T-cell (primary cell): ENCODE results near the gene LAMA5. TPM values are rescaled to one million over a fixed set of nuclear protein-coding genes. Genes with fewer than 3 reads are reported as not detected.

Experiments
- ATAC-seq, 4 experiments: fragments of 200-7000 bp in 3 of 4; fragments of 150-1000 bp in 1 of 4; cut with Tn5 transposase; replicated peaks in 1 of 4; 1 replicate in 3 of 4; 2 replicates in 1 of 4; pipeline ENCODE4 v1.10.0; 2021; ENCODE audit warnings: moderate library complexity in 3 of 4, mild to moderate bottlenecking in 2 of 4, moderate number of reproducible peaks in 1 of 4
- CTCF ChIA-PET, 2 donors: fragments of 300-600 bp; sonication (Branson Sonifier 250); formaldehyde crosslinking; loops; one replicate each; lab custom pipeline; 2022; ENCODE audit warnings: antibody characterized with exemption in 2 of 2; lab: Charles Lee
- POLR2A ChIA-PET, 2 donors: fragments of 300-600 bp; sonication (Branson Sonifier 250); formaldehyde crosslinking; loops; one replicate each; lab custom pipeline; 2022; ENCODE audit warnings: antibody characterized with exemption in 2 of 2; lab: Charles Lee
- DNase-seq, 35 experiments: peaks; one replicate each; pipeline versions ENCODE4 v3.0.0 to v3.0.0-alpha.2; 2013 to 2023
- H3K27ac ChIP-seq: one replicate; pipeline ENCODE4 v1.5.1; 2013; ENCODE audit warnings: low read length
- H3K27me3 ChIP-seq, 2 experiments: replicated peaks in 1 of 2; 1 replicate in 1 of 2; 2 replicates in 1 of 2; pipeline versions ENCODE4 v1.6.1 to v1.7.0; 2013; ENCODE audit warnings: low read length in 1 of 2, mixed read lengths in 1 of 2; ENCODE audit not compliant: control insufficient read depth in 2 of 2, insufficient read depth in 2 of 2; ENCODE audit errors: extremely low read depth in 1 of 2
- H3K36me3 ChIP-seq, 2 donors: 1 replicate in 1 of 2; 2 replicates in 1 of 2; pipeline versions ENCODE4 v1.6.1 to v1.7.0; 2013; ENCODE audit warnings: low read length in 1 of 2; ENCODE audit not compliant: control insufficient read depth in 2 of 2, insufficient read depth in 1 of 2; ENCODE audit errors: extremely low read depth in 1 of 2
- H3K4me1 ChIP-seq, 2 experiments: 1 replicate in 1 of 2; 2 replicates in 1 of 2; pipeline versions ENCODE4 v1.6.1 to v1.7.0; 2013; ENCODE audit warnings: low read length in 2 of 2, mixed read lengths in 1 of 2; ENCODE audit not compliant: insufficient read depth in 2 of 2, control insufficient read depth in 1 of 2; ENCODE audit errors: extremely low read depth in 1 of 2
- H3K4me3 ChIP-seq, 2 donors: 1 replicate in 1 of 2; 2 replicates in 1 of 2; pipeline versions ENCODE4 v1.5.1 to v1.7.0; 2013; ENCODE audit warnings: mild to moderate bottlenecking in 2 of 2, low read length in 1 of 2, moderate library complexity in 1 of 2; ENCODE audit not compliant: control insufficient read depth in 1 of 2; ENCODE audit errors: extremely low read depth in 1 of 2
- H3K9me3 ChIP-seq: 2 replicates; pipeline ENCODE4 v1.7.0; 2013
- H3K27ac Mint-ChIP-seq, 2 donors: one replicate each; pipeline ENCODE4 v1.8.0; 2020 to 2021; ENCODE audit warnings: mild to moderate bottlenecking in 2 of 2, mixed read lengths in 2 of 2
- H3K27me3 Mint-ChIP-seq, 2 donors: one replicate each; pipeline ENCODE4 v1.8.0; 2021 to 2022; ENCODE audit warnings: mixed read lengths in 2 of 2
- H3K36me3 Mint-ChIP-seq: one replicate; pipeline ENCODE4 v1.8.0; 2021; ENCODE audit warnings: mixed read lengths
- H3K4me1 Mint-ChIP-seq, 3 donors: one replicate each; pipeline ENCODE4 v1.8.0; 2020 to 2022; ENCODE audit warnings: mixed read lengths in 3 of 3, mild to moderate bottlenecking in 1 of 3
- H3K4me3 Mint-ChIP-seq, 3 donors: one replicate each; pipeline ENCODE4 v1.8.0; 2020 to 2022; ENCODE audit warnings: mild to moderate bottlenecking in 3 of 3, mixed read lengths in 3 of 3, moderate library complexity in 3 of 3
- H3K9me3 Mint-ChIP-seq, 3 donors: one replicate each; pipeline ENCODE4 v1.8.0; 2020 to 2022; ENCODE audit warnings: mixed read lengths in 3 of 3
- whole genome bisulfite sequencing: methylation state at CpG from one replicate; pipeline ENCODE4 v1.1.5; 2013; ENCODE audit warnings: missing lambda C conversion rate; ENCODE audit not compliant: insufficient coverage; 5-methylcytosine and 5-hydroxymethylcytosine counted together
- total RNA-seq, 35 experiments: library from RNA in 6 of 35; stranded (reverse) in 6 of 35; fragments of 120-200 nt in 1 of 35; gene quantifications; one replicate each; pipeline versions ENCODE4 v1.2.1 to v1.2.4 and lab custom pipeline; 2013 to 2026

Gene LAMA5
- total RNA-seq, 5 donors from 2014 or later (not counting 1 experiment from before 2014, with no cell fraction given) = 0.48 to 4.3 (median 3.0) TPM

GRCh38 chr20:62408055-62408454, 40.9 kb upstream of the LAMA5 start:
- 95% methylated on average over 14 of the region's 15 CpGs for WGBS
- ChIA-PET CTCF (no interaction called here), POLR2A (no interaction called here)
- H3K27me3 ChIP-seq = peaks cover 0 to 5% of the 10 kb centered on the region in 2 experiments
- Mint-ChIP-seq H3K27ac (no peak overlapping the region), H3K4me3 (peak overlapping the region; percentile 31 to 79 (median 73)), H3K27me3 (no peaks in the 10 kb centered on the region), H3K4me1 (peaks cover 20 to 43% (median 38%) of the 10 kb centered on the region in 3 donors), H3K9me3 (no peaks in the 10 kb centered on the region), H3K36me3 (peaks cover 2% of the 10 kb centered on the region)
- no peak overlapping the region for H3K27ac ChIP-seq
- no peaks in the 10 kb centered on the region for H3K36me3 ChIP-seq
- H3K4me1 ChIP-seq = peaks cover 5 to 46% of the 10 kb centered on the region in 2 experiments
- ATAC-seq (no peak), DNase-seq (no peak)
- H3K4me3 ChIP-seq = no peak overlapping the region
- H3K9me3 ChIP-seq = no peaks in the 10 kb centered on the region

GRCh38 chr20:62407221-62407992, 40.3 kb upstream of the LAMA5 start, which contains the start of gene CABLES2:
Gene CABLES2 (minus strand): TSS chr20:62407285. CDS start chr20:62407276, 9 bp downstream.
- Mint-ChIP-seq H3K27ac (peak within 1 kb of the TSS; percentile 52 to 57), H3K4me1 (peaks cover 20 to 44% (median 39%) of the 10 kb centered on the region in 3 donors), H3K36me3 (peaks cover 4% of the 10 kb centered on the region), H3K4me3 (peak within 1 kb of the TSS; percentile 74 to 80 (median 79)), H3K9me3 (no peaks in the 10 kb centered on the region), H3K27me3 (no peaks in the 10 kb centered on the region)
- POLR2A ChIA-PET = no interaction called here
- H3K4me3 ChIP-seq = peak within 1 kb of the TSS; percentile 72 to 73
- no peaks in the 10 kb centered on the region for H3K36me3 ChIP-seq
- H3K27me3 ChIP-seq = peaks cover 0 to 5% of the 10 kb centered on the region in 2 experiments
- peak within 1 kb of the TSS; percentile 32 for H3K27ac ChIP-seq
- CTCF ChIA-PET = no interaction called here
- ATAC-seq = peak; percentile 91 to 95 (median 94)
- no peaks in the 10 kb centered on the region for H3K9me3 ChIP-seq
- WGBS = 5% methylated on average over 73 of the region's 73 CpGs
- H3K4me1 ChIP-seq = peaks cover 5 to 46% of the 10 kb centered on the region in 2 experiments
- peak; percentile 80 to 94 (median 89) for DNase-seq

- Histone ChIP-seq H3K9me3 (no peaks in the 10 kb centered on the region), H3K27ac (peak overlapping the region; percentile 4), H3K27me3 (peaks cover 0 to 5% of the 10 kb centered on the region in 2 experiments), H3K4me3 (peak overlapping the region; percentile 62 to 73), H3K4me1 (peaks cover 5 to 46% of the 10 kb centered on the region in 2 experiments), H3K36me3 (peaks cover 0 to 3% of the 10 kb centered on the region in 2 donors)
- under 1% methylated on average over 39 of the region's 42 CpGs for WGBS
- peaks cover 20 to 44% (median 39%) of the 10 kb centered on the region in 3 donors for H3K4me1 Mint-ChIP-seq
- DNase-seq (no peak), ATAC-seq (peak; percentile 1 to 7 (median 1))
- ChIA-PET CTCF (no interaction called here), POLR2A (no interaction called here)
- H3K36me3 Mint-ChIP-seq = peaks cover 4% of the 10 kb centered on the region
- H3K27me3 Mint-ChIP-seq = no peaks in the 10 kb centered on the region
- peak overlapping the region in 1 of 2 donors; percentile 52 for H3K27ac Mint-ChIP-seq
- peak overlapping the region; percentile 71 to 80 (median 75) for H3K4me3 Mint-ChIP-seq
- H3K9me3 Mint-ChIP-seq = no peaks in the 10 kb centered on the region
Measured at GRCh38 chr20:62406635-62407176, 39.6 kb upstream of the LAMA5 start.

GRCh38 chr20:62405981-62406513, 38.9 kb upstream of the LAMA5 start:
- peaks cover 0 to 3% of the 10 kb centered on the region in 2 donors for H3K36me3 ChIP-seq
- peaks cover 5 to 46% of the 10 kb centered on the region in 2 experiments for H3K4me1 ChIP-seq
- H3K36me3 Mint-ChIP-seq = peaks cover 4% of the 10 kb centered on the region
- no peaks in the 10 kb centered on the region for H3K27me3 Mint-ChIP-seq
- H3K4me3 Mint-ChIP-seq = peak overlapping the region; percentile 71 to 80 (median 75)
- peak overlapping the region in 1 of 2 donors; percentile 52 for H3K27ac Mint-ChIP-seq
- no peak for ATAC-seq
- H3K9me3 ChIP-seq = no peaks in the 10 kb centered on the region
- WGBS = 61% methylated on average over 4 of the region's 10 CpGs
- ChIA-PET POLR2A (no interaction called here), CTCF (no interaction called here)
- no peak for DNase-seq
- peaks cover 20 to 44% (median 39%) of the 10 kb centered on the region in 3 donors for H3K4me1 Mint-ChIP-seq
- peaks cover 0 to 5% of the 10 kb centered on the region in 2 experiments for H3K27me3 ChIP-seq
- H3K4me3 ChIP-seq = peak overlapping the region; percentile 62 to 73
- peak overlapping the region; percentile 4 for H3K27ac ChIP-seq
- no peaks in the 10 kb centered on the region for H3K9me3 Mint-ChIP-seq

GRCh38 chr20:62405108-62405980, 38.2 kb upstream of the LAMA5 start:
- Mint-ChIP-seq H3K4me1 (peaks cover 20 to 43% (median 39%) of the 10 kb centered on the region in 3 donors), H3K36me3 (peaks cover 7% of the 10 kb centered on the region), H3K9me3 (no peaks in the 10 kb centered on the region), H3K4me3 (peak overlapping the region; percentile 71 to 80 (median 75)), H3K27ac (no peak overlapping the region), H3K27me3 (no peaks in the 10 kb centered on the region)
- Histone ChIP-seq H3K27ac (no peak overlapping the region), H3K4me1 (peaks cover 5 to 43% of the 10 kb centered on the region in 2 experiments), H3K27me3 (peaks cover 0 to 5% of the 10 kb centered on the region in 2 experiments), H3K36me3 (peaks cover 0 to 3% of the 10 kb centered on the region in 2 donors), H3K4me3 (no peak overlapping the region), H3K9me3 (no peaks in the 10 kb centered on the region)
- no peak for ATAC-seq
- no peak for DNase-seq
- ChIA-PET CTCF (no interaction called here), POLR2A (no interaction called here)
- 92% methylated on average over 22 of the region's 23 CpGs for WGBS

- H3K4me1 Mint-ChIP-seq = peaks cover 18 to 37% (median 33%) of the 10 kb centered on the region in 3 donors
- Histone ChIP-seq H3K9me3 (no peaks in the 10 kb centered on the region), H3K27me3 (no peaks in the 10 kb centered on the region), H3K4me1 (peaks cover 5 to 37% of the 10 kb centered on the region in 2 experiments), H3K36me3 (peaks cover 0 to 3% of the 10 kb centered on the region in 2 donors), H3K27ac (no peak overlapping the region), H3K4me3 (no peak overlapping the region)
- DNase-seq (no peak), ATAC-seq (no peak)
- no peaks in the 10 kb centered on the region for H3K27me3 Mint-ChIP-seq
- H3K9me3 Mint-ChIP-seq = no peaks in the 10 kb centered on the region
- H3K27ac Mint-ChIP-seq = no peak overlapping the region
- no peak overlapping the region for H3K4me3 Mint-ChIP-seq
- CTCF ChIA-PET = no interaction called here
- POLR2A ChIA-PET = no interaction called here
- peaks cover 7% of the 10 kb centered on the region for H3K36me3 Mint-ChIP-seq
- 97% methylated on average over 11 of the region's 12 CpGs for WGBS
Measured at GRCh38 chr20:62404761-62405107, 37.6 kb upstream of the LAMA5 start.
